ENCODE data around the gene ADISSP. TPM values are rescaled to one million over a fixed set of nuclear protein-coding genes. Genes with fewer than 3 reads are reported as not detected.

The ADISSP gene
- total and polyA plus RNA-seq, 2 donors (not counting 1 experiment from before 2014, with no cell fraction given), result 18.4 to 28.8 TPM

DNA sequence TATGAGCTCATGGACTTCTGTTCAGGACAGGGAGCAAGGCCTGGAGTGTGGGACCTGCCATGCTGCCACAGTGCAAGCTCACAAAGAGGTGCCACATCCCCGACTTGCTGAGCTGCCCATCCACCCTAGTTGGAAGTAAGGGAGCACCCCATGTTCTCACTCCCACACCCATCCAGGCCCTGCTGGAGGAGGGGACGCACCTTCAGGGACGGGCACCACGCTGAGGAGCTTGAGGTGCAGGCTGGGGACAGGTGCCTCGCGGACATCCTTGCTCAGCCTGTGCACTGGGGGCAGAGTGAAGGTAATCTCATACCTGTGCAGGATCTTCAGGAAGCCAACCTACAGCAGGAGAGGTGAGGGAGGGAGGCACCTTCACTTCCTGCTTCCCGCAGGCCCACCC lies 12.3 kb downstream of the ADISSP start:
- ChIA-PET CTCF (interaction anchor here (0.7 to 3.9 kb wide), 3 partner anchors 12 to 100 kb away, joined by 3 to 47 read pairs (median 3); partner anchors contain the start of genes ADISSP and SPEF1), POLR2A (no interaction called here)
- intact Hi-C loops (cut with micrococcal nuclease), result no loop called here
- H3K4me2 ChIP-seq (replicated peaks; ENCODE audit: low read depth, low read length, poor library complexity, severe bottlenecking), result no peak overlapping the region
- DNase-seq, result no peak
- peaks cover 16% of the 10 kb centered on the region for H3K79me2 ChIP-seq (ENCODE audit: control insufficient read depth, insufficient read depth, low read length)
- no peak for ATAC-seq (ENCODE audit: low read depth)
- no peaks in the 10 kb centered on the region for H3K9me3 ChIP-seq (ENCODE audit: control extremely low read depth in 1 of 3, control insufficient read depth in 2 of 3, insufficient read depth in 1 of 3, low read length in 2 of 3)
- no peak overlapping the region for H2AFZ ChIP-seq (ENCODE audit: insufficient read depth, low read depth, low read length, poor library complexity, severe bottlenecking)
- peaks cover 0 to 5% of the 10 kb centered on the region in 2 experiments for H3K36me3 ChIP-seq (replicated peaks in 1 of 2; ENCODE audit: control extremely low read depth in 1 of 2, control insufficient read depth in 1 of 2, extremely low read depth in 1 of 2, insufficient read depth in 2 of 2, low read length in 1 of 2)
- no peaks in the 10 kb centered on the region for H3K27me3 ChIP-seq (replicated peaks in 1 of 4; ENCODE audit: control extremely low read depth in 1 of 4, control insufficient read depth in 3 of 4, insufficient read depth in 4 of 4, low read length in 3 of 4)
- no peaks in the 10 kb centered on the region for H3K27me3 Mint-ChIP-seq
- H3K9me3 Mint-ChIP-seq (ENCODE audit: insufficient read depth), result no peaks in the 10 kb centered on the region
- TF ChIP-seq, protein P1, sequence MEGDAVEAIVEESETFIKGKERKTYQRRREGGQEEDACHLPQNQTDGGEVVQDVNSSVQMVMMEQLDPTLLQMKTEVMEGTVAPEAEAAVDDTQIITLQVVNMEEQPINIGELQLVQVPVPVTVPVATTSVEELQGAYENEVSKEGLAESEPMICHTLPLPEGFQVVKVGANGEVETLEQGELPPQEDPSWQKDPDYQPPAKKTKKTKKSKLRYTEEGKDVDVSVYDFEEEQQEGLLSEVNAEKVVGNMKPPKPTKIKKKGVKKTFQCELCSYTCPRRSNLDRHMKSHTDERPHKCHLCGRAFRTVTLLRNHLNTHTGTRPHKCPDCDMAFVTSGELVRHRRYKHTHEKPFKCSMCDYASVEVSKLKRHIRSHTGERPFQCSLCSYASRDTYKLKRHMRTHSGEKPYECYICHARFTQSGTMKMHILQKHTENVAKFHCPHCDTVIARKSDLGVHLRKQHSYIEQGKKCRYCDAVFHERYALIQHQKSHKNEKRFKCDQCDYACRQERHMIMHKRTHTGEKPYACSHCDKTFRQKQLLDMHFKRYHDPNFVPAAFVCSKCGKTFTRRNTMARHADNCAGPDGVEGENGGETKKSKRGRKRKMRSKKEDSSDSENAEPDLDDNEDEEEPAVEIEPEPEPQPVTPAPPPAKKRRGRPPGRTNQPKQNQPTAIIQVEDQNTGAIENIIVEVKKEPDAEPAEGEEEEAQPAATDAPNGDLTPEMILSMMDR (IDR thresholded peaks at IDR 0.05), result no peak
- no peak for TF ChIP-seq EZH2 (IDR thresholded peaks at IDR 0.05; ENCODE audit: borderline replicate concordance, insufficient read depth, low read depth, low read length, poor library complexity, severe bottlenecking)
- no peaks in the 10 kb centered on the region for H4K20me1 ChIP-seq (ENCODE audit: control insufficient read depth, insufficient read depth, low read length, poor library complexity, severe bottlenecking)
- peaks cover 0 to 7% of the 10 kb centered on the region in 2 donors for H3K4me1 ChIP-seq (ENCODE audit: control insufficient read depth in 2 of 2, insufficient read depth in 2 of 2, low read length in 2 of 2)
- H3K4me3 Mint-ChIP-seq, result no peak overlapping the region
- H3K4me3 ChIP-seq (ENCODE audit: control extremely low read depth in 1 of 5, extremely low read depth in 1 of 5, insufficient read depth in 1 of 5, low read depth in 2 of 5, low read length in 4 of 5), result no peak overlapping the region
- no peak overlapping the region for H3K9ac ChIP-seq (ENCODE audit: low read length)
- 92% methylated on average over 7 of the region's 7 CpGs for WGBS (ENCODE audit: insufficient coverage)
- no peak overlapping the region for H3K27ac ChIP-seq (ENCODE audit: low read length in 2 of 2)
- no peak overlapping the region for H3K27ac Mint-ChIP-seq
- peaks cover 8% of the 10 kb centered on the region for H3K4me1 Mint-ChIP-seq

DNA sequence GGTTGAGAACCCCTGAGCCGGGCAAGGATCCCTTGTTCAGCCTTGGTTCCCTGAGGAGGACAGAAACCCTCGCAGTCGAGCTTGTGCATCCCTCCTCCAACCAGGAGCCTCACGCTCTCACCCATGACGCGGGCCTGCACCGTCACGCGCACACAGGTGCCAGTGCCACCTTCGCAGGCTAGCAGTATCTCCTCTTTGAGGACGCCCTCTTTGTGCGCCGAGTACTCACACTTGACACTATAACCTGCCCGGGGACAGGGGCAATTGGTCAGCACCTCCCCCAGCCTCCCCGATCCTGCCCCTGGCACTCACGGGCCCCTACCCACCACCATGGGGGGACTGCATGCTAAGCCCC lies 13.3 kb downstream of the ADISSP start:
- ChIA-PET POLR2A (no interaction called here), CTCF (interaction anchor here (1.5 to 3.9 kb wide), 2 partner anchors 13 to 101 kb away, joined by 3 to 47 read pairs; partner anchors contain the start of gene ADISSP)
- H3K9me3 ChIP-seq (ENCODE audit: control extremely low read depth in 1 of 3, control insufficient read depth in 2 of 3, insufficient read depth in 1 of 3, low read length in 2 of 3), result no peaks in the 10 kb centered on the region
- no peak overlapping the region for H2AFZ ChIP-seq (ENCODE audit: insufficient read depth, low read depth, low read length, poor library complexity, severe bottlenecking)
- no peak for ATAC-seq (ENCODE audit: low read depth)
- WGBS (ENCODE audit: insufficient coverage), result 94% methylated on average over 12 of the region's 16 CpGs
- H3K4me3 ChIP-seq (ENCODE audit: control extremely low read depth in 1 of 5, extremely low read depth in 1 of 5, insufficient read depth in 1 of 5, low read depth in 2 of 5, low read length in 4 of 5), result no peak overlapping the region
- H3K4me1 ChIP-seq (ENCODE audit: control insufficient read depth in 2 of 2, insufficient read depth in 2 of 2, low read length in 2 of 2), result peaks cover 0 to 12% of the 10 kb centered on the region in 2 donors
- H3K4me2 ChIP-seq (replicated peaks; ENCODE audit: low read depth, low read length, poor library complexity, severe bottlenecking), result no peak overlapping the region
- H3K27ac Mint-ChIP-seq, result no peak overlapping the region
- H3K36me3 ChIP-seq (replicated peaks in 1 of 2; ENCODE audit: control extremely low read depth in 1 of 2, control insufficient read depth in 1 of 2, extremely low read depth in 1 of 2, insufficient read depth in 2 of 2, low read length in 1 of 2), result peaks cover 0 to 5% of the 10 kb centered on the region in 2 experiments
- H3K27me3 ChIP-seq (replicated peaks in 1 of 4; ENCODE audit: control extremely low read depth in 1 of 4, control insufficient read depth in 3 of 4, insufficient read depth in 4 of 4, low read length in 3 of 4), result no peaks in the 10 kb centered on the region
- peaks cover 7% of the 10 kb centered on the region for H3K4me1 Mint-ChIP-seq
- no peak overlapping the region for H3K4me3 Mint-ChIP-seq
- no peak overlapping the region for H3K9ac ChIP-seq (ENCODE audit: low read length)
- intact Hi-C loops (cut with micrococcal nuclease), result loop anchor here (5.0 kb wide), 1 partner anchor 318 kb away; no protein-coding TSS in a partner anchor
- no peaks in the 10 kb centered on the region for H3K9me3 Mint-ChIP-seq (ENCODE audit: insufficient read depth)
- peaks cover 8% of the 10 kb centered on the region for H3K79me2 ChIP-seq (ENCODE audit: control insufficient read depth, insufficient read depth, low read length)
- no peak for DNase-seq
- no peaks in the 10 kb centered on the region for H4K20me1 ChIP-seq (ENCODE audit: control insufficient read depth, insufficient read depth, low read length, poor library complexity, severe bottlenecking)
- TF ChIP-seq, protein P1 (IDR thresholded peaks at IDR 0.05), result no peak
- TF ChIP-seq EZH2 (IDR thresholded peaks at IDR 0.05; ENCODE audit: borderline replicate concordance, insufficient read depth, low read depth, low read length, poor library complexity, severe bottlenecking), result no peak
- H3K27ac ChIP-seq (ENCODE audit: low read length in 2 of 2), result no peak overlapping the region
- no peaks in the 10 kb centered on the region for H3K27me3 Mint-ChIP-seq

Data from B cell (primary cell).